Measurements from ENCODE around the gene ME3.
"Not testable (repeated sequence)": the region's sequence is repeated elsewhere in the genome, so short reads cannot be mapped to it uniquely, and the experiment has no call there.

The ME3 gene

DNA sequence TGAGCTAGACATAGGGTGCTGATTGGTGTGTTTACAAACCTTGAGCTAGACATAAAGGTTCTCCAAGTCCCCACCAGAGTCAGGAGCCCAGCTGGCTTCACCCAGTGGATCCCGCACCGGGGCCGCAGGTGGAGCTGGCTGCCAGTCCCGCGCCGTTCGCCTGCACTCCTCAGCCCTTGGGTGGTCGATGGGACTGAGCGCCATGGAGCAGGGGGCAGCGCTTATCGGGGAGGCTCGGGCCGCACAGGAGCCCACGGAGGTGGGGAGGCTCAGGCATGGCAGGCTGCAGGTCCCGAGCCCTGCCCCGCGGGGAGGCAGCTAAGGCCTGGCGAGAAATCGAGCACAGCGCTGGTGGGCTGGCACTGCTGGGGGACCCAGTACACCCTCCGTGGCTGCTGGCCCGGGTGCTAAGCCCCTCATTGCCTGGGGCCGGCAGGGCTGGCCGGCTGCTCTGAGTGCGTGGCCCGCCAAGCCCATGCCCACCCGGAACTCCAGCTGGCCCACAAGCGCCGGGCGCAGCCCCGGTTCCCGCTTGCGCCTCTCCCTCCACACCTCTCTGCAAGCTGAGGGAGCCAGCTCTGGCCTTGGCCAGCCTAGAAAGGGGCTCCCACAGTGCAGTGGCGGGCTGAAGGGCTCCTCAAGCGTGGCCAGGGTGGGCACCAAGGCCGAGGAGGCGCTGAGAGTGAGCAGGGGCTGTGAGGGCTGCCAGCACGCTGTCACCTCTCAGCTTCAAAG is 238.9 kb downstream of the ME3 start:
- DNase-seq (ENCODE audit: low read depth in 2 of 2): not testable (repeated sequence)

DNA sequence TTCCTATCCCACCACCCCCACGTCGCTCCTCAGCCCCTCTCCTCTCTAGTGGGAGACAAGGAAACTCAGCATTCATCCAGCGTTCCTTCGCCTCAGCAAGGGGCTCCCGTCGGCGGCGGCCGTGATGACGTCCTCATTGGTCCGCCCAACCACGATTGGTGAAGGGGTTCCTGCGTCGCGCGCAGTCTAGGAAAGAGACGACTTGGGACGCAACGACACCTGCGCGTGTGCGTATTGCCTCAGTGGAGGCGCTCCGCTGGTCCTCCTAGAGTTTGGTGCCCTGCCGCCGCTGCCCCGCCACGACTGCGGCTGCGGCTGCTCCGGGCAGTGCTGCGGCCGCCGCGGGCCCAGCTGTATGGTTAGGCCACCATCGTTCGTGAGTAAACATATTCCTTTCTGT is 241.2 kb downstream of the ME3 start:
- no peak for DNase-seq (ENCODE audit: low read depth in 2 of 2)

- DNase-seq (ENCODE audit: low read depth in 2 of 2): no peak
These were observed 245.0 kb downstream of the ME3 start for GRCh38 chr11:86427441-86427840.

DNA sequence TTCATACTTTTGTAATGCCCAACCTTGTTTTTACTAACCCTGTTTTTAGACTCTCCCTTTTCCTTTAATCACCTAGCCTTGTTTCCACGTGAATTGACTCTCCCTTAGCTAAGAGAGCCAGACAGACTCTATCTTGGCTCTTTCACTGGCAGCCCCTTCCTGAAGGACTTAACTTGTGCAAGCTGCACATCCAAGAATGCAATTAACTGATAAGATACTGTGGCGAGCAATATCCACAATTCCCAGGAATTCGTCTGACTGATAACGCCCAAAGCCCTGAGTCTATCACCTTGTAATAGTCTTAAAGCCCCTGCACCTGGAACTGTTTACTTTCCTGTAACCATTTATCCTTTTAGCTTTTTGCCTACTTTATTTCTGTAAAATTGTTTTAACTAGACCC is 248.9 kb downstream of the ME3 start:
- DNase-seq (ENCODE audit: low read depth in 2 of 2): not testable (repeated sequence)

GRCh38 chr11:86422371-86422770 is 250.0 kb downstream of the ME3 start:
- no peak for DNase-seq (ENCODE audit: low read depth in 2 of 2)

DNA sequence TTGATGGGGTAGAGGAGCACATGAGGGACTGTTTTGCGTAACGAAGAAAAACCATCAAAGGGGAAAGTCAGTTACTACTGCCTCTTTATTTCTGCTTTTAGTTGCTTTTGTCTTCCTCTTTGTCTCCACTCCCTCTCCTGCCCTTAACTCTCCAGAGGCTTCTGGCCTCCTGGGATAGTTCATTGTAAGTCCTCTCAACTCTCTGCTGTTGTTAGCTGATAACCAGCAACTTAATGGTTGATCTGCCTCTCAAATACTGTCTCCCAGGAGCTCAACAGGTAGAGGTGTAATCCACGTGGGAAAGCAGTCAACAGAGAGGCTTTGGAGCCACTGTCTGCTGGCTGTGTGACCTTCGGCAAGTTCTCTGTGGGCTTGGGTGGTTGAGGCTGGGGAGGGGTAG is 250.5 kb downstream of the ME3 start:
- DNase-seq (ENCODE audit: low read depth in 2 of 2): no peak

DNA sequence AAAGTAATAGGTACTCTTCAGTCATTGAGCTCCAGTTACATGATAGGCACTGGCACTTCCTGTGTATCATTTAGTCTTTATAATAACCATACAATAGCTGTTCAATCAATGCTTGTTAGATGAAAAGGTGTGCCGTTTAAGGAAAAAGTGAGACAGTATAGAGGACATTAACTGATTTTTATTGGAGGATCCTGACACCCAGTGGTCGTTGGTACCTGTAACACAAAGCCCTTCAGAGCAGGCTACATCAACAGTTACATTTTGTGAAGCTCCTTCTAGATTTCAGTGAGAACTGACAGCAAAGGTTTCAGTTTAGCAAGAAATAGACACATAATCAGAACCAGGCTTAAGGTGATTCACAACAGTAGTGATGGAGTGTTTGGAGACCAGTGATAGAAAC is 253.5 kb downstream of the ME3 start:
- DNase-seq (ENCODE audit: low read depth in 2 of 2): no peak

GRCh38 chr11:86418513-86418912 is 253.9 kb downstream of the ME3 start:
- no peak for DNase-seq (ENCODE audit: low read depth in 2 of 2)

GRCh38 chr11:86418106-86418505 is 254.3 kb downstream of the ME3 start:
- DNase-seq (ENCODE audit: low read depth in 2 of 2): no peak

DNA sequence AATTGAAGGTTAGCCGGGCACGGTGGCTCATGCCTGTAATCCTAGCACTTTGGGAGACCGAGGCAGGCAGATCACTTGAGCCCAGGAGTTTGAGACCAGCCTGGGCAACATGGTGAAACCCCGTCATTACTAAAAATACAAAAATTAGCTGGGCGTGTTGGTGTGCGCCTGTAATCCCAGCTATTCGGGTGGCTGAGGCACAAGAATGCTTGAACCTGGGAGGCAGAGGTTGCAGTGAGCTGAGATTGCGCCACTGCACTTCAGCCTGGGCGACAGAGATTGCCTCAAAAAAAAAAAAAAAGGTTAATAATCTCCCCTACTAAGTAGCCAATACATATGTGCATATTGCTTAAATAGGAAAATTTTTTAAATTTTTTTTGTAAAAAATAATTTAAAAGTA is 255.5 kb downstream of the ME3 start:
- DNase-seq (ENCODE audit: low read depth in 2 of 2): not testable (repeated sequence)

DNA sequence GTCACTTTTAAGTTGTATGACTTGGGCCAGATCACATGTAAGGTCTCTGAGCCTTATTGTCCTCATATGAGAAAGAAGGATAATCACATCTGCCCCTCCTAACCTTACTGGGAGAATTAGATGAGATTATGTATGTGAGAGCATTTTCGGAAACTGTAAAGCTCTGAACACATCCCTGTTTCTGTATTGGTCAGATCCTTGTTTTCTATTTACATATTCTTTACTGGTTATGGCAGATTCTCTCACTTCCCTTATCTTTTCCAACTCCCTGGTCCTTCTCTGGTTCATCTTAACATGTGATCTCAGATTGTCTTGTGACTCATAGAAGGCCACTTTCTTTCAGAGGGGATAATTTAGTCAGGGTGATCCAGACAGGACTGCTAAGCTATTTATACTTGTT is 255.9 kb downstream of the ME3 start:
- no peak for DNase-seq (ENCODE audit: low read depth in 2 of 2)

- no peak for DNase-seq (ENCODE audit: low read depth in 2 of 2)
These were observed 257.4 kb downstream of the ME3 start for GRCh38 chr11:86415026-86415425.

DNA sequence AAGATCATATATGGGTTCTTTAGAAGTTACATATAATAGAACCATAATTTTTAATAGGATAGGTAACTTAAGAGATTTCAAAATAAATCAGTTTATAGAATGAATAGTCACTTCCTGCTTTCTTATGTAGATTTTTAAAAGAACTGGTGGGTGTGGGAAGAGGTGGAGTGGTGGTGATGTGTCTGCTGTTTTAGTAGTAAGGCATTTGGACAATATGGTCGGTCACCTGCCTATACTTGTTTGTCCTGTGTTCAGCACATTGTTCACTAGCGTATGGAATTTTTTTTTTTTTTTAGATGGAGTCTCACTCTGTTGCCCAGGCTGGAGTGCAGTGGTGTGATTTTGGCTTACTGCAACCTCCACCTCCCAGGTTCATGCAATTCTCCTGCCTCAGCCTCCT is 258.4 kb downstream of the ME3 start:
- DNase-seq (ENCODE audit: low read depth in 2 of 2): no peak

GRCh38 chr11:86408845-86409244 is 263.6 kb downstream of the ME3 start:
- no peak for DNase-seq (ENCODE audit: low read depth in 2 of 2)

DNA sequence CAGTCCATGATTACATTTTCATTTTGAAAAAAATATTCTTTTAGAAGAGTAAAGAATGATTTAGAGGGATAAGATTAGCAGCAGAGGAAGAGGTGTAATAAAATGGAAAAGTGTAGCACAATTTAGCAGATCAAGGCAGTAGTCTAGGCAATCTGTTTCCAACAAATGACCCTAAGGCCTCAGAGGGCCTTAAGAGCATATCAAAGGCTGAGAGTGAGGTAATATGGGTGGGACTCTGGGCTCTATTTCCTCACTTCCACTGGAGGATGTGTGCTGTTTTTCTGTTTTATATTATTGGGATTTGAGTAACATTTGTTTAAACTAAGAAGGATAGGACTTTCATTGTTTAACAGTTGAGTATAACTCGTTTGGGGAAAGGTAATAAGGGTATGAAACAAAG is 269.0 kb downstream of the ME3 start:
- no peak for DNase-seq (ENCODE audit: low read depth in 2 of 2)

GRCh38 chr11:86398106-86398505 is 274.3 kb downstream of the ME3 start:
- DNase-seq (ENCODE audit: low read depth in 2 of 2): no peak

DNA sequence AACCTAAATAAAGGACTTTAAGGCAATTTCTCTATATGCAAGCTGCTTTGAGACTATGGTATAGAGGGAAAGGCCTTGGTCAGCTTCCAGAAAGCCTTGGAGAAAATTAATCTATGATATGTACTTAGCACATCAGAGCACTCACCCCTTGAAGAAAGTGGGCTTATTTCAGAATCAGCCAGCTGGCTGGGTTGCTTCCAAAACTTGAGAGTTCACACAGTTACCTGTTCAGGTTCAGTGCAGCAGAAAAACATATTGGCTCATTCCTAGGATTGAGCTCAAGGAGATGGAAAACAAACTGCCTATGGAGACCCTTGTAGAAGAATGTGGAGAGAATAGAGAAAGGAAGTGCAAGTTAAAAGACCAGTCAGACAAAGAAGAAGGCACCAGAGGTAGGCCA is 275.1 kb downstream of the ME3 start:
- no peak for DNase-seq (ENCODE audit: low read depth in 2 of 2)

DNA sequence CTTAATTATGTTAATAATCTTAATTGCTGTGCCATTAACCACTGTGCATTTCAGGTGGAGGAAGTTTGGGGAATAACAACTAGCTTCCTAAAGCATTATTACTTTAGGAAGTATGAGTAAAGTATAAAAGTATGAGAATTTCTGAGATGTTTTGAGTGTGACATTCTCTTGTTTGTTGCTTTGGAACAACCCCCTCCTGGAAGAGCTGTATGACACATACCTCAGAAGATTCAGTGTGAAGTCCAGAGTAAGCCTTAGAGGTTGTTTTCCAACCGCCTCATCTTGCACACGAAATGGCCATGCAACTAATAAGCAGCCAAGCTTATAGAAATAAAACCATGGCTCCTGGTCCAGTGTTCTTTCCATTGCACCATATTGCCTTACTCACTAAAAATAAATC is 276.0 kb downstream of the ME3 start:
- no peak for DNase-seq (ENCODE audit: low read depth in 2 of 2)

GRCh38 chr11:86395061-86395551 is 277.3 kb downstream of the ME3 start:
- no peak for DNase-seq (ENCODE audit: low read depth in 2 of 2)
